Central memory CD8-positive, alpha-beta T cell (primary cell): ENCODE measurements around the gene RALA.
"Not testable (repeated sequence)": the region's sequence is repeated elsewhere in the genome, so short reads cannot be mapped to it uniquely, and the experiment has no call there.

Source experiments
- ATAC-seq: fragments of 150-1000 bp; cut with Tn5 transposase; replicated peaks from 2 replicates; pipeline ENCODE4 v1.10.0; 2022; ENCODE audit warnings: mild to moderate bottlenecking, moderate FRiP score, moderate number of reproducible peaks; ENCODE audit not compliant: poor library complexity, severe bottlenecking; ENCODE audit errors: extremely low read depth
- DNase-seq, 2 donors: peaks; one replicate each; pipeline ENCODE4 v3.0.0; 2021; ENCODE audit warnings: low spot score in 2 of 2
- H3K27ac Mint-ChIP-seq: one replicate; pipeline ENCODE4 v1.8.0; 2022; ENCODE audit warnings: low read depth, mild to moderate bottlenecking, moderate library complexity, mixed read lengths
- H3K27me3 Mint-ChIP-seq: one replicate; pipeline ENCODE4 v1.8.0; 2022; ENCODE audit warnings: mixed read lengths
- H3K36me3 Mint-ChIP-seq: one replicate; pipeline ENCODE4 v1.8.0; 2022; ENCODE audit warnings: mild to moderate bottlenecking, moderate library complexity, mixed read lengths; ENCODE audit not compliant: insufficient read depth
- H3K4me1 Mint-ChIP-seq: one replicate; pipeline ENCODE4 v1.8.0; 2022; ENCODE audit warnings: mixed read lengths
- H3K4me3 Mint-ChIP-seq: one replicate; pipeline ENCODE4 v1.8.0; 2022; ENCODE audit warnings: mild to moderate bottlenecking, moderate library complexity, mixed read lengths
- H3K9me3 Mint-ChIP-seq: one replicate; pipeline ENCODE4 v1.8.0; 2022; ENCODE audit warnings: mixed read lengths

The RALA gene

GRCh38 chr7:39664585-39664984 is 41.2 kb downstream of the RALA start:
- Mint-ChIP-seq H3K36me3 (peaks cover 6% of the 10 kb centered on the region), H3K4me1 (peaks cover 44% of the 10 kb centered on the region), H3K27me3 (no peaks in the 10 kb centered on the region), H3K27ac (no peak overlapping the region), H3K4me3 (no peak overlapping the region), H3K9me3 (peaks cover 5% of the 10 kb centered on the region)
- no peak for ATAC-seq
- DNase-seq: no peak

- H3K27ac Mint-ChIP-seq: no peak overlapping the region
- H3K27me3 Mint-ChIP-seq: no peaks in the 10 kb centered on the region
- ATAC-seq: no peak
Observed at GRCh38 chr7:39666562-39666961, 43.2 kb downstream of the RALA start.

GRCh38 chr7:39667341-39667923 is 44.1 kb downstream of the RALA start:
- Mint-ChIP-seq H3K36me3 (peaks cover 6% of the 10 kb centered on the region), H3K4me3 (no peak overlapping the region), H3K27ac (no peak overlapping the region), H3K27me3 (no peaks in the 10 kb centered on the region), H3K4me1 (peaks cover 39% of the 10 kb centered on the region), H3K9me3 (peaks cover 4% of the 10 kb centered on the region)
- no peak for DNase-seq
- ATAC-seq: no peak

More at GRCh38 chr7:39666562-39666961, 43.2 kb downstream of the RALA start:
- Mint-ChIP-seq H3K36me3 (peaks cover 6% of the 10 kb centered on the region), H3K9me3 (peaks cover 5% of the 10 kb centered on the region), H3K4me3 (no peak overlapping the region), H3K4me1 (peaks cover 43% of the 10 kb centered on the region)
- no peak for DNase-seq

GRCh38 chr7:39668280-39668679 is 44.9 kb downstream of the RALA start:
- H3K27me3 Mint-ChIP-seq, H3K9me3 Mint-ChIP-seq, ATAC-seq, H3K36me3 Mint-ChIP-seq, H3K27ac Mint-ChIP-seq, H3K4me3 Mint-ChIP-seq, DNase-seq: not testable (repeated sequence)
- peaks cover 35% of the 10 kb centered on the region for H3K4me1 Mint-ChIP-seq

GRCh38 chr7:39670052-39670451 is 46.7 kb downstream of the RALA start:
- peaks cover 3% of the 10 kb centered on the region for H3K36me3 Mint-ChIP-seq
- no peaks in the 10 kb centered on the region for H3K27me3 Mint-ChIP-seq
- ATAC-seq: no peak
- DNase-seq: no peak
- no peak overlapping the region for H3K27ac Mint-ChIP-seq
- no peaks in the 10 kb centered on the region for H3K9me3 Mint-ChIP-seq
- H3K4me1 Mint-ChIP-seq: peaks cover 20% of the 10 kb centered on the region
- H3K4me3 Mint-ChIP-seq: no peak overlapping the region

GRCh38 chr7:39670934-39671333 is 47.6 kb downstream of the RALA start:
- peak overlapping the region; percentile 8 for H3K27ac Mint-ChIP-seq

GRCh38 chr7:39672176-39672575 is 48.8 kb downstream of the RALA start:
- Mint-ChIP-seq H3K4me1 (peaks cover 12% of the 10 kb centered on the region), H3K9me3 (peaks cover 5% of the 10 kb centered on the region), H3K4me3 (no peak overlapping the region), H3K27ac (peak overlapping the region; percentile 14), H3K36me3 (peaks cover 3% of the 10 kb centered on the region), H3K27me3 (no peaks in the 10 kb centered on the region)
- ATAC-seq: no peak
- no peak for DNase-seq

More at GRCh38 chr7:39670934-39671333, 47.6 kb downstream of the RALA start:
- Mint-ChIP-seq H3K4me3 (no peak overlapping the region), H3K36me3 (peaks cover 3% of the 10 kb centered on the region), H3K9me3 (no peaks in the 10 kb centered on the region), H3K27me3 (no peaks in the 10 kb centered on the region), H3K4me1 (peaks cover 15% of the 10 kb centered on the region)
- no peak for DNase-seq
- no peak for ATAC-seq

GRCh38 chr7:39673868-39674267 is 50.5 kb downstream of the RALA start:
- no peaks in the 10 kb centered on the region for H3K27me3 Mint-ChIP-seq
- H3K9me3 Mint-ChIP-seq: peaks cover 5% of the 10 kb centered on the region

GRCh38 chr7:39674406-39674805 is 51.0 kb downstream of the RALA start:
- Mint-ChIP-seq H3K4me3 (no peak overlapping the region), H3K27ac (no peak overlapping the region), H3K27me3 (no peaks in the 10 kb centered on the region), H3K4me1 (peaks cover 12% of the 10 kb centered on the region), H3K9me3 (peaks cover 5% of the 10 kb centered on the region), H3K36me3 (no peaks in the 10 kb centered on the region)
- ATAC-seq (no peak), DNase-seq (no peak)

More at GRCh38 chr7:39673868-39674267, 50.5 kb downstream of the RALA start:
- Mint-ChIP-seq H3K36me3 (peaks cover 1% of the 10 kb centered on the region), H3K4me3 (no peak overlapping the region), H3K4me1 (peaks cover 7% of the 10 kb centered on the region), H3K27ac (no peak overlapping the region)
- no peak for DNase-seq
- no peak for ATAC-seq

- Mint-ChIP-seq H3K27ac (peak overlapping the region; percentile 7), H3K27me3 (no peaks in the 10 kb centered on the region), H3K4me3 (no peak overlapping the region), H3K4me1 (peaks cover 15% of the 10 kb centered on the region), H3K9me3 (peaks cover 5% of the 10 kb centered on the region), H3K36me3 (peaks cover 1% of the 10 kb centered on the region)
- ATAC-seq: no peak
- DNase-seq: no peak
Observed at GRCh38 chr7:39676346-39676745, 53.0 kb downstream of the RALA start.

- H3K4me3 Mint-ChIP-seq: no peak overlapping the region
- H3K27ac Mint-ChIP-seq: no peak overlapping the region
- H3K4me1 Mint-ChIP-seq: peaks cover 34% of the 10 kb centered on the region
- H3K9me3 Mint-ChIP-seq: peaks cover 5% of the 10 kb centered on the region
- no peak for ATAC-seq
- peaks cover 4% of the 10 kb centered on the region for H3K36me3 Mint-ChIP-seq
- no peaks in the 10 kb centered on the region for H3K27me3 Mint-ChIP-seq
- no peak for DNase-seq
Observed at GRCh38 chr7:39678930-39679709, 55.7 kb downstream of the RALA start.

GRCh38 chr7:39679874-39680273 is 56.5 kb downstream of the RALA start:
- H3K4me1 Mint-ChIP-seq: peaks cover 35% of the 10 kb centered on the region
- not testable (repeated sequence) for H3K27me3 Mint-ChIP-seq

GRCh38 chr7:39681887-39682441 is 58.6 kb downstream of the RALA start:
- Mint-ChIP-seq H3K27ac (peak overlapping the region; percentile 12), H3K27me3 (no peaks in the 10 kb centered on the region), H3K36me3 (peaks cover 7% of the 10 kb centered on the region), H3K4me1 (peaks cover 41% of the 10 kb centered on the region), H3K4me3 (no peak overlapping the region), H3K9me3 (peaks cover under 1% of the 10 kb centered on the region)
- DNase-seq: no peak
- ATAC-seq: no peak

More at GRCh38 chr7:39679874-39680273, 56.5 kb downstream of the RALA start:
- not testable (repeated sequence) for H3K9me3 Mint-ChIP-seq, ATAC-seq, H3K4me3 Mint-ChIP-seq, H3K36me3 Mint-ChIP-seq, DNase-seq, H3K27ac Mint-ChIP-seq
